A549 (cell line): ENCODE results near the gene ELP5. TPM values are rescaled to one million over a fixed set of nuclear protein-coding genes. Genes with fewer than 3 reads are reported as not detected.
A peak's percentile ranks its signal among the peaks of the same experiment; 100 is the strongest.

ENCODE experiments used
- ATAC-seq, 2 experiments: fragments of 200-7000 bp in 1 of 2; fragments of >200 bp in 1 of 2; cut with Nextera tagmentation in 1 of 2; cut with Tn5 transposase in 1 of 2; 3 replicates each; pipeline versions ENCODE4 v1.8.0 to v1.9.1; 2018 to 2020; ENCODE audit warnings: mild to moderate bottlenecking in 1 of 2, moderate library complexity in 1 of 2
- CTCF ChIA-PET: fragments of 300-600 bp; sonication (Branson Sonifier 250); formaldehyde crosslinking; extraction: SDS; loops from one replicate; lab custom pipeline; 2021; ENCODE audit warnings: antibody characterized with exemption, inconsistent platforms; lab: Yijun Ruan, JAX
- POLR2A ChIA-PET: fragments of 350-600 bp; formaldehyde crosslinking; extraction: SDS; loops from one replicate; lab custom pipeline; 2021; ENCODE audit warnings: antibody characterized with exemption, inconsistent platforms; lab: Yijun Ruan, JAX
- DNase-seq, 2 experiments: peaks; one replicate each; pipeline versions ENCODE4 v3.0.0 to v3.0.0-alpha.2; 2011 to 2016; ENCODE audit warnings: low read depth in 1 of 2, low spot score in 1 of 2
- FAIRE-seq: peaks from 2 replicates; lab custom pipeline; 2011; peaks lifted over from hg19 to GRCh38; lab: Jason Lieb, UNC
- H3K27ac ChIP-seq, 2 experiments: fragments of >200 bp; sonication (Bioruptor Twin); formaldehyde crosslinking; 3 replicates each; pipeline ENCODE4 v1.5.1; 2016 to 2017
- H3K4me1 ChIP-seq: fragments of >200 bp; sonication (Bioruptor Twin); formaldehyde crosslinking; 3 replicates; pipeline ENCODE4 v1.6.1; 2016
- H3K4me2 ChIP-seq: fragments of >200 bp; sonication (Bioruptor Twin); formaldehyde crosslinking; 3 replicates; pipeline ENCODE4 v1.6.1; 2016
- H3K4me3 ChIP-seq: fragments of >200 bp; sonication (Bioruptor Twin); formaldehyde crosslinking; 3 replicates; pipeline ENCODE4 v1.5.1; 2016
- H3K9me3 ChIP-seq: fragments of >200 bp; sonication (Bioruptor Twin); formaldehyde crosslinking; 3 replicates; pipeline ENCODE4 v1.6.1; 2016
- ATOH8 ChIP-seq: fragments of 250-450 bp; sonication (Bioruptor Pico); IDR thresholded peaks from 2 replicates; pipeline ENCODE4 v1.5.0; 2020; ENCODE audit warnings: low read depth, mild to moderate bottlenecking, moderate library complexity
- CEBPB ChIP-seq, 2 experiments: fragments of >200 bp in 1 of 2; sonication (Bioruptor Twin) in 1 of 2; formaldehyde crosslinking in 1 of 2; IDR thresholded peaks; 2 replicates each; pipeline ENCODE4 v1.6.1; 2012 to 2016
- FOSB ChIP-seq: fragments of 250-450 bp; sonication (Bioruptor Pico); IDR thresholded peaks from 2 replicates; pipeline ENCODE4 v1.5.0; 2020; ENCODE audit warnings: mild to moderate bottlenecking, moderate library complexity
- FOSL2 ChIP-seq, 2 experiments: fragments of 450-650 bp in 1 of 2; fragments of >200 bp in 1 of 2; sonication (Bioruptor Twin) in 1 of 2; formaldehyde crosslinking; IDR thresholded peaks; 2 replicates each; pipeline versions ENCODE4 v1.5.0 to v1.6.1; 2016 to 2020; ENCODE audit warnings: mild to moderate bottlenecking in 1 of 2, moderate library complexity in 1 of 2
- GATA3 ChIP-seq: IDR thresholded peaks from 2 replicates; pipeline ENCODE4 v1.6.1; 2012; ENCODE audit warnings: borderline replicate concordance
- HES2 ChIP-seq: fragments of >200 bp; sonication (Bioruptor Twin); formaldehyde crosslinking; IDR thresholded peaks from 2 replicates; pipeline ENCODE4 v1.6.1; 2016
- HOXB13 ChIP-seq: fragments of 250-450 bp; sonication (Bioruptor Pico); IDR thresholded peaks from 2 replicates; pipeline ENCODE4 v1.5.0; 2020; ENCODE audit warnings: low read depth, mild to moderate bottlenecking, moderate library complexity
- HOXB5 ChIP-seq: fragments of 250-450 bp; sonication (Bioruptor Pico); IDR thresholded peaks from 2 replicates; pipeline ENCODE4 v1.5.0; 2020; ENCODE audit warnings: mild to moderate bottlenecking, moderate library complexity
- JUN ChIP-seq, 2 experiments: fragments of >200 bp; sonication (Bioruptor Twin); formaldehyde crosslinking; IDR thresholded peaks; 2 replicates in 1 of 2; 3 replicates in 1 of 2; pipeline ENCODE4 v1.6.1; 2016 to 2017
- KDM5A ChIP-seq: fragments of 200-600 bp; sonication (generic); IDR thresholded peaks from 2 replicates; pipeline ENCODE4 v1.6.1; 2016; ENCODE audit warnings: antibody characterized with exemption, mild to moderate bottlenecking
- MAFK ChIP-seq: fragments of 450-650 bp; IDR thresholded peaks from 2 replicates; pipeline ENCODE4 v1.6.1; 2014; ENCODE audit not compliant: partially characterized antibody
- MAX ChIP-seq: IDR thresholded peaks from 2 replicates; pipeline ENCODE4 v1.6.1; 2012
- MAZ ChIP-seq: fragments of 150-350 bp; IDR thresholded peaks from 2 replicates; pipeline ENCODE4 v1.6.1; 2014; ENCODE audit warnings: antibody characterized with exemption, low read depth, low read length, borderline replicate concordance
- PBX3 ChIP-seq: IDR thresholded peaks from 2 replicates; pipeline ENCODE4 v1.6.1; 2012
- PHF8 ChIP-seq: fragments of 200-600 bp; sonication (generic); IDR thresholded peaks from 2 replicates; pipeline ENCODE4 v1.6.1; 2016; ENCODE audit warnings: low read depth, mild to moderate bottlenecking, antibody characterized with exemption, moderate library complexity, borderline replicate concordance
- POLR2A ChIP-seq: IDR thresholded peaks from 2 replicates; pipeline ENCODE4 v1.6.1; 2012; ENCODE audit warnings: mild to moderate bottlenecking, low read length
- POLR2AphosphoS2 ChIP-seq: conservative IDR thresholded peaks from 2 replicates; pipeline ENCODE4 v1.6.1; 2012; ENCODE audit warnings: low read length, improper control_type of control experiment, inconsistent platforms
- REST ChIP-seq: fragments of 200-600 bp; sonication (generic); IDR thresholded peaks from 2 replicates; pipeline ENCODE4 v1.6.1; 2016; ENCODE audit warnings: antibody characterized with exemption, mild to moderate bottlenecking, moderate library complexity
- SMC3 ChIP-seq: fragments of >200 bp; sonication (Bioruptor Twin); formaldehyde crosslinking; IDR thresholded peaks from 3 replicates; pipeline ENCODE4 v1.6.1; 2018; ENCODE audit warnings: inconsistent platforms
- USF2 ChIP-seq: fragments of 450-650 bp; IDR thresholded peaks from 2 replicates; pipeline ENCODE4 v1.6.1; 2014; ENCODE audit warnings: antibody characterized with exemption
- ZFP36 ChIP-seq: fragments of 450-650 bp; IDR thresholded peaks from 2 replicates; pipeline ENCODE4 v1.6.1; 2014; ENCODE audit warnings: borderline replicate concordance; ENCODE audit not compliant: partially characterized antibody
- WGBS: methylation state at CpG from one replicate; pipeline ENCODE4 v1.1.6; 2017; ENCODE audit errors: missing lambda C conversion rate; 5-methylcytosine and 5-hydroxymethylcytosine counted together
- polyA plus RNA-seq, 4 experiments: library from polyadenylated mRNA; depleted of rRNA in 3 of 4; stranded (reverse); fragments of >200 nt; fragmentation: RNase III in 1 of 4; extraction: RNeasy Plus Mini Kit Qiagen cat#74134 plus additional on column Dnase treatment in 1 of 4; gene quantifications; 2 replicates in 3 of 4; 3 replicates in 1 of 4; pipeline ENCODE4 v1.2.3, GENCODE V29; 2011 to 2017

ELP5 gene
- polyA plus RNA-seq, 2 of the 4 experiments (the other 2 are of a cell fraction): 92.1 to 133 TPM

- WGBS: 91% methylated on average over 8 of the region's 8 CpGs
- Histone ChIP-seq H3K9me3 (no peaks in the 10 kb centered on the region), H3K4me2 (no peak overlapping the region), H3K27ac (no peak overlapping the region), H3K4me1 (peaks cover 30% of the 10 kb centered on the region)
- FAIRE-seq (no peak), ATAC-seq (no peak), DNase-seq (no peak)
- CTCF ChIA-PET: interaction anchor here (0.6 to 5.6 kb wide), 9 partner anchors 8 to 567 kb away, joined by 3 to 42 read pairs (median 5); partner anchors contain the start of gene SLC2A4
- TF ChIP-seq POLR2AphosphoS2 (no peak), MAX (no peak), MAFK (peak; percentile 48)
- TF ChIP-seq, all 56 proteins: peak for 1
- POLR2A ChIA-PET: interaction anchor here (0.6 to 1.1 kb wide), 3 partner anchors 16 to 55 kb away, joined by 3 read pairs; no protein-coding TSS in a partner anchor
- no peak overlapping the region for H3K4me3 ChIP-seq
These were observed 4.9 kb downstream of the ELP5 start for GRCh38 chr17:7256766-7257456.

GRCh38 chr17:7258731-7259554, 6.9 kb downstream of the ELP5 start:
- DNase-seq (peak in 1 of 2 experiments; percentile 64), FAIRE-seq (no peak), ATAC-seq (peak in 1 of 2 experiments; percentile 15; a peak in 3 of 6 replicates)
- Histone ChIP-seq H3K27ac (peak overlapping the region; percentile 69), H3K4me1 (peaks cover 33% of the 10 kb centered on the region), H3K9me3 (no peaks in the 10 kb centered on the region), H3K4me2 (peak overlapping the region; percentile 69), H3K4me3 (no peak overlapping the region)
- 66% methylated on average over 7 of the region's 7 CpGs for WGBS
- POLR2A ChIA-PET: no interaction called here
- CTCF ChIA-PET: interaction anchor here (0.5 to 5.6 kb wide), 10 partner anchors 9 to 110 kb away, joined by 3 to 42 read pairs (median 4); partner anchors contain the start of gene SLC2A4
- TF ChIP-seq CEBPB (IDR thresholded peaks at IDR 0.05): peak; percentile 62 to 72; a peak in 3 of 4 replicates
- TF ChIP-seq HES2: no peak
- TF ChIP-seq POLR2A: no peak
- no peak for TF ChIP-seq REST
- TF ChIP-seq PHF8: no peak
- TF ChIP-seq ZFP36: no peak
- no peak for TF ChIP-seq USF2

- 94% methylated on average over 6 of the region's 6 CpGs for whole genome bisulfite sequencing
- Histone ChIP-seq H3K9me3 (no peaks in the 10 kb centered on the region), H3K4me2 (peak overlapping the region; percentile 69), H3K27ac (peak overlapping the region; percentile 69; a peak in 5 of 6 replicates), H3K4me3 (no peak overlapping the region), H3K4me1 (peaks cover 38% of the 10 kb centered on the region)
- ChIA-PET POLR2A (interaction anchor here (0.8 kb wide), 1 partner anchor 22 kb away, joined by 3 read pairs; the partner anchor contains the start of gene SLC2A4), CTCF (interaction anchor here (0.6 to 2.2 kb wide), 8 partner anchors 16 to 624 kb away, joined by 3 to 12 read pairs (median 4); partner anchors contain the start of gene SLC2A4)
- ATAC-seq (no peak), DNase-seq (no peak), FAIRE-seq (no peak)
- TF ChIP-seq MAZ (no peak), SMC3 (no peak), ZFP36 (no peak), HOXB5 (CRISPR knock-in tag) (no peak), ATOH8 (no peak), HES2 (no peak), POLR2A (no peak), GATA3 (no peak), KDM5A (no peak), HOXB13 (CRISPR knock-in tag) (no peak), PBX3 (no peak), FOSB (CRISPR knock-in tag) (no peak), FOSL2 (IDR thresholded peaks at IDR 0.05) (no peak), FOSL2 (CRISPR knock-in tag; IDR thresholded peaks at IDR 0.05) (no peak), JUN (IDR thresholded peaks at IDR 0.05) (no peak)
These were observed 7.5 kb downstream of the ELP5 start for GRCh38 chr17:7259555-7259889.
